Activated CD8-positive, alpha-beta memory T cell treated with anti-CD3 and anti-CD28 coated beads for 4 hours (primary cell): ENCODE data around the gene TKTL1.

Source experiments
- DNase-seq, 2 donors: peaks; one replicate each; pipeline ENCODE4 v3.0.0-alpha.2; 2020; ENCODE audit warnings: low read depth in 2 of 2

TKTL1 gene

DNA sequence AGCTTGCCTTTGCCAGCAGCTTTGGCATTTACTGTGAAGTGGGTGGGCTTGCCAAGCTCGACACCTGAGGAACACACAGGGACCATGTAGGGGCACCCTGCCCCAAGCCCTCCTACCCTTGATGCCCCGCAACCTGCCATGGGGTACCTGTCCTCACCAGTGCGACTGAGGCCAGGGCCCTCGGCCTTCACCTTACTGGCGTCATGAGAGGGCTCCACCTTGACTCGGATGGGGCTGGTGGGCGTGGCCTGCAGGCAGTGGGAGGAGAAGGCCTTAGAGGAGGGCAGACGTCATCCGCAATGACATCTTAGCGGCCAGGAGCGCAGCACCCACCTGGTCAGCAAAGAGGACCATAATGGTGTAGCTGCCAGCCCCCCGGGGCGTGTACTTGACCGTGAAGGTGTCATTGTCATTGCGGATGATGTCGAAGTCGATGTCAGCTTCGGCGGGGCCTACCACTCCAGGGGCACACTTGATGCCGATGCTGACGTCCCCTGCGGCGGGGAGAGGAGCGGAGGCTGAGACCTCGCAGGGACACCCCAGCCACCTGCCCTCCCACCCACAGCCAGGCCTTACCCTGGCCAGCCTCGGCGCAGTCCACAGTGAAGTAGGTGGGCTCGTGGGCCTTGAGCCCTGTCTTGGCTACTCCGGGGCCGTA is 66.6 kb downstream of the TKTL1 start:
- DNase-seq: no peak

DNA sequence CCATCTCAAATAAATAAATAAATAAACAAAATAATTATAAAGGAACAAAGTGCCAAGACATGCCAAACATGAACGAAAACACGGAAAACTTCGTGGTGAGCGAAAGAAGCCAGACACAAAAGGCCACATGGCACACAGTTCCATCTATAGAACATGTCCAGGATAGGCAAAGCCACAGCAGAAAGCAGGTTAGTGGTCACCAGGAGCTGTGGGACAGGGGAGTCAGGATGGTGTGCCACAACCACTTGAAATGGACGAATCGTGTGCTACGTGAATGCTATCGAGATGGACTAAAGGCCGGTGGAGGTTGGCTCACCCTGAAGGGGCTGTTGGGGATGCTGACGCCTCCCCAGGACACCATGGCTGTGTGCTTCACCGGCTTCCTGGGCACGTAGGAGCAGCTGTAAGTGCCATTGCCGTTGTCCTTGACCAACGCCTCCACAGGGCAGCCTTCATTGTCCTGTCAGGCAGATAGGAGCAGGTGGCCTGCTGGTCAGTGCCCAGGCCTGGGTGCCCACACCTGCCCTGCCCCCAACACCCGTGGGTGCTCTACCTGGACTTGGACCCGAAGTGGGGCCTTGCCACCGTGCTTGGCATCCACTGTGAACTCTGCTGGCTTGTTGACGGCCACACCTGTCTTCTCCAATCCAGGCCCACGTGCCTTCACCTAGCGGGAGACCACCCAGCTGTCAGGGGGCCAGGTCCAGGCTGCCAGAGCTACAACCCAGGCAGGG is 68.3 kb downstream of the TKTL1 start:
- DNase-seq: no peak

DNA sequence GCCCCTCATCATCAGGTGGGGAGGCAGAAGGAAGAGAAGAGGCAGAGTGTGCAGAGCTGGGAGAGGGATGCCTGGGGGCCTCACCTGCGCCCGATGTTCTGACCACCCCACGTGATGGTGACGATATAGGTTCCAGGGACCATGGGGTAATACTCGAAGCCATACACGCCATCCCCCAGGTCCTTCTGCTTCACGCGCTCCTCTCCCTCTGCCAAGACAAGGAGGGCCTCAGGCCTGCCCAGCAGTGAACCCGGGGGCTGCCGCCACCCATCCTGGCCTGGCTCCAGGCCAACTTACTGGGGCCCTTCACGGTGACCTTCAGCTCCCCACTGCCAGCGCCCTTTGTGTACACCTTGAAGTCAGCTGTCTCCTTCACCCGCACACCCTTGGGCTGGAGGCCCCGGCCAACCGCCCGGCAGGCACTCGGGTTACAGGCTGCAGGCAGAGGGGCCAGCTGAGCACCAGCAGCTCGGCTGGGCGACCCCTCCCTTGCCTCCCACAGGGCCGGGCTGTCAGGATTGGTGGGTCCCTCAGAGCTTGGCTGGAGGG is 69.5 kb downstream of the TKTL1 start:
- DNase-seq: no peak

DNA sequence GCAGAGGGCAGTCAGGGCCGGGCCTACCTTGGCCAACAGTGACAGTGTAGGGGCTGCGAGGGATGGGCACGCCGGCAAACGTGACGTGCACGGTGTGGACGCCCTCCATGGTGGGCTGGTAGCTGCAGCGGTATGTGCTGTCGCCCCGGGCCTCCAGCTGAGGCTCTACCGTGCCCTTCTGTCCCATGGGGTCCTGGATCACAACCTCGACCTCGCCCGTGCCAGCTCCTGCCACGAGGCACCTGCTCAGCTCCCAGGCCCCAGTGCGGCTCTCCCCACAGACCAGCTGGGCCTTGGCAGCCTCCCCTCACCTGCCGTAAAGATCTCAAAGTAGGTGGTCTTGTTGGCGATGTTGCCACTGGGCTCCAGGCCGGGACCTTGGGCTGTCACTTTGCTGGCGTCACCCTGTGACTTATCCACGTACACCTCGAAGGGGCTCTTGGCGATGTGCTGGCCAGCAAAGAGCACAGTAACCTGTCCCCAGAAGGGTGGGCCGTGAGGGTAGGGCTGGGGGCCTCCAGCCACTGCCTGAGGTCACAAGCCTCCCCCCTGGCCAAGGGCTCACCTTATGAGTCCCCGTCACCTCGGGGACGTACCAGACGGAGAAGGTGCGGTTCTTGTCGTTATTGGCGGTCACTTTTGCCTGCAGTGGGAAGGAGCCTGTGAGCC is 70.5 kb downstream of the TKTL1 start:
- no peak for DNase-seq

DNA sequence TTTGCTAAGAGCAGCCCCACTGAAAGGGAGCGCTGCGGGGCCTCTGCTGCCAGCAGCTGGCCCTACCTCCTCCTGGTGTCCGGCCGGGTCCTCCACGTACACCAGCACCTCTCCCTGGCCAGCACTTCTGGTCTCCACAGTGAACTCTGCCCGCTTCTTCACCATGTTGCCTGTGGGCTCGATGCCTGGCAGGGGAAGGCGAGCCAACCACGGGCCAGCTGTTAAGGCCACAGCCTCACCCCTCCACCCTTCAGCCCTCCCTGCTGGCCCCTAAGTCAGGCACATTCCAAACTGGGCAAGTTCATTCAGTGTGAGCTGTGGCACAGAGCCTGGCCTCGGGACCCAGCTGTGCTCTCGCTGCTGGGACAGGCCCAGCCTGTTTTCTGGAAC is 71.1 kb downstream of the TKTL1 start:
- no peak for DNase-seq

DNA sequence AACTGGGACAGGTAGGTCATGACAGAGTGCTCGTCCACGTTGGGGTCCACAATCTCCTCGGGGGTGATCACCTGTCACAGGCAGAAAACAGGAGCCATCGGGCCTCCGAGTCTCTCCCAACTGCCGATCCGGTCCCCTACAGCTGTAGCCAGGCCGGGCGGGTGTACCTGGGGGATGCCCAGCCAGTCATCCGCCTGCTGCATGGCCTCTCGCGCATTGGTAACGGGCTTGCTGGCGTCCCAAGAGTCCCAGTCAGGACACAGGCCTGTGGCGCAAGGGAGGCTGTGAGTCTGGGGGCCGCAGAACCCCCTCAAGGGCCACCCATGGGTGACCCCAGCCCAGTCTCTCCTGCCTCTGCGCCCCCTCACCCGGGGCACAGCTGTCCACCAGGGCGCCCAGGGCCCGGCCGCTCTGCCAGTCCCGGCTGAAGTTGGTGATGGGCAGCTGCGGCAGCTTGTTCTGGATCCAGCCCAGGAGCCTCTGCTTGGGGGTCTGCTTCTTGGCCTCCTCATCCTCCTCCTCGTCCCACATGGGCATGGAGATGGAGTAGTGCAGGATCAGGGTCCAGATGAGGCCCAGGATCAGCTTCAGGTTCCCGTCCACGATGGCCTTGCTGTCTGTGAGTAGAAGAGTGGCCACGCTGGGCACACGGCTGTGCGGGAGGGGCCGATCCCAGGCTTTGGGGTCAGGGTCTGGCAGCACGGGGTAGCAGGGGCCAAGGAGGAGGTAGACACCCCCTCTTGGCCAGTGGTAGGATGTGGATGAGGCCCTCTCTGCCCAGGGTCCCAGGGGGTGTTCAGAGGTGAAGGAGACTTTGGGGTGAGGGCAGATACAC is 72.1 kb downstream of the TKTL1 start:
- DNase-seq: no peak

DNA sequence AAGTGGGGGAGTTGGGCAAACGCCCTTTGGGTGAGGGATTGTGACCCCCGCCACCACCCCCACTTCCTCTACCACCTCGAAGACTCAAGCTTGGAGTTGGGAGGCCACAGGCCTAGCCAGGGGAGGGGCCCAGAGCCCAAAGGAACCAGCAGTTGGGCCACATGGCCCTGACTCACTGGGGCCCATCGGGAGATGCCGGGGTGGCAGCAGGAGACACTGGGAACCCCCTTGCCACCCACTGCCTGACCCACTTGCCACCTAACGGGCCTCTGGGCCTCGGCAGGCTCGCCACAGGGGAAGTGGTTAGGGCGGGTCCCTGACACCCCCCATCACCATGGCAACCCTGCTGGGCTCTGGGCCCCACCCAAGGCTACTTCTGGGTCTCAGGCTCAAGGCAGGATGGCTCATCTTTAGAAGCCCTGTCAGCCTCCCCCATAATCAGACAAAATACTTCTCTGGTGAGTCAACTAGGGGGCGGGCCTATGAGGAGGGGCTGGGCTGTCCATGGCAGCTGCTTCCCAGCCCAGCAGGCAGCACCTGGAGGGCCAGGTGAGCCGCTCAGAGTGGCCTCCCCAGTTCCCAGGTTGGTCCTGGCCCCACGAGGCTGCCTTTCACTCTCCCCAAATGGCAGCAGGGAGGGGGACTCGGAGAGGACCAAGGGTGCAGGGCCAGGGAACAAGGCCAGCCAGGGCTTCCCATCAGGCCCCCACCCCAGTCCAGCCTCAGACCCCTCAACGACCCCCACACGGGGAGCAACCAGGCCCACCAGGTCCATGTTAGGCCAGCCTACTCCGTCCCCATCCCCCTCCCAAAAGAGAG is 73.2 kb downstream of the TKTL1 start:
- DNase-seq: peak; percentile 90 to 92

DNA sequence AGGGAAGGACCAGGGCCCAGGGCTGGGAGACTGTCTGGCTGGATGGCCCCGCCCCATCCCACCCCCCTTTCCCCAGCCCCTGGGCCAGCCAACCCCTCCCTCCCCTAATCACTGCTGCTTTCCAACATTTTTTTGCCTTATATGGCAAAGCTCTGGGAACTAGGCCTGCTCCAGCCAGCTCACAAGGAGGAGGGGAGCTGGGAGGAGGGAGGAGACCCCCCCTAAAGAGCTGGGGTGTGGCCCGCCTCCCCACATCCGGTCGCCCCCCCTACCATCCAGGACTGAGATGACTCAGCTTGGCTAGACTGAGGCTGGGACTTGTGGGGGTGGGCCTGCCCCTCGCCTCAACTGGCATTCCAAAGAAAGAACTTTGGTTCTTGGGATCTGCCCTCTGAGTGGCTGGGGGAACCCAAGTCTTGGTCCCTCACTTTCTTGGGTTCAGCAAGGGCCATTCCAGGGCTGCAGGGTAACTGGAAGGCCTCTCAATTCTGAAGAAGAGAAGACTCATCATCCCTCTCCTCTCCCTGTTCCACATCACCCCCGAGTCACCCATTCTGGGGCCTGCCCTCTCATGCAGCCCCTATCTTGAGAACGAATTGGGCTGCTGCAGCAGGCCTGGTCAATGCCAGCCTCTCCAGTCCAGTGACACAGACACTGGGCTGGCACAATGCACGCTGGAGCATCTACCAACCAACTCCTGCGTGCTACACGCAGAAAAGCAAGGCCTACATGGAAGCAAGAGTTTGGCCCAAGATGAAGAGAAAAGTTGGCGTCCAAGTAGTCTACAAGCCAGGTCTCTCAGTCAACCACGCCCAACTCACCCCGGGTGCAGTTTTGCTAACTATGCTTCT is 74.1 kb downstream of the TKTL1 start:
- DNase-seq: peak; percentile 59 to 65

DNA sequence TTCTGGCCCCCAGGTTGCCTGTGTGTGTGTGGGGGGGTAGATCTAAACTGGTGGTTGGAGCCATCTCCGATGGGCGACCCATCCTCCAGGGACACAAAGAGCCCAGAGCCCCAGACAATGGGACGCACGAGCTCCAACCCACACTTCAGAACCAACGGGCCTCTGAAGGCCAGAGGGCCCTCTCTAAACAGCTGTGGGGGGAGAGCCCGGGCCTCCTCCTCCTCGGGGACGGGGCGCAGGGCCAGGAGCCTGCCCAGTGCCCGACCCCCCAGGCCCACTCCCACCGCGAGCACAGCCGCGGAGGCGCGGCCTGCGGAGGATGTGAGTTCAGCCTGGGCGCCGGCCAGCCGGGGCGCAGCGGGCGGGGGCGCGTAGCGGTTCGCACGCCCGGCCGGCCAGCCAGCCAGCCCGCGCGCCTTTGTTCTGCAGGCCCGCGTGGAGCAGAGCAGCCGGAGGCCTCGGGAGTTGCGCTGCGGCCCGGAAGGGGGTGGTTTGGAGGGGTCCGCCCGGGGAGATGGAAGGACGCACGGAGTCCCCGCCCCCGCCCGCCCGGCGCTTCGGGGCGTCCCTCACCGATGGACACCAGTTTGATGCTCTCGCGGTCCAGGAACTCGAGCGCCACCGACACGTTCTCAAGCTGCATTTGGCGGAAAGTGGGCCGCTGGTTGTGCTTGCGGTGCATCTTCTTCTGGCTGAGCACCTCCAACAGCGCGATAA is 74.9 kb downstream of the TKTL1 start:
- DNase-seq: no peak

DNA sequence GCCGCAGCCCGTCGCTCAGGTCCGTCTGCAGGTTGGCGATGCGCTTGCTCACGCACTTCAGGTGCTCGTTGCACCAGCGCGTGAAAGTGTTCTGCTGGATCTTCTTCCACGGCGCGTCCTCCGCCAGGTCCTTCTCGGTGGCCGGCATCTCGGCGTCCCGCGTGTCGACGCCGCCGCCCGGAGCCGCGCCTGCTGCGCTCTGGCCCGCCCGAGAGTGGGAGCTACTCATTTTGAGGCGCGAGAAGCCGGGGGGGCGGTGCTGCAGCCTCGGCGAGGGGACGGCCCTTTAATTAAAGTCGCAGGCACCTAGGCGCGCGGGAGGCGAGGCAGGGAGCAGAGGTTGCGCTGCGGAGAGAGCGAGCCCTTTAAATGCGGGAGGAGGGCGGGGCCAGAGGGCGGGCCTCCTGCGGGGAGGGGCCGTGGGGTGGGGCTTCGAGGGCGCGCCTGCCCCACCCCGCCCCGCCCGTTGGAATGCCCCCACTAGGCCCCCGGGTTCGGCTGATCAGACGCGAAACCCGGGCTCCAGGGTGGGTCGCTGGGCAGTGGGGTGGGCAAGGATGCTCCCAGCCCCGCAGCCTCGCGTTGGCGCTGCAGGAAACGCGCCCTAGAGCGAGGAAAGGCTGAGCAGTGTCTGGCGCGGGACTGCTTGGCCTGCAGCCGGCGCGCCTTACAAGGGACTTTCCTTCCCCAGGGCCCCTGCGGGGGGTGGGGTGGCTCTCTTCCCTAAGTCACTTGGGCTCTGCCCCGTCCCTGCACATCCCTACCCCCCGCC is 75.6 kb downstream of the TKTL1 start:
- peak; percentile 82 to 87 for DNase-seq

DNA sequence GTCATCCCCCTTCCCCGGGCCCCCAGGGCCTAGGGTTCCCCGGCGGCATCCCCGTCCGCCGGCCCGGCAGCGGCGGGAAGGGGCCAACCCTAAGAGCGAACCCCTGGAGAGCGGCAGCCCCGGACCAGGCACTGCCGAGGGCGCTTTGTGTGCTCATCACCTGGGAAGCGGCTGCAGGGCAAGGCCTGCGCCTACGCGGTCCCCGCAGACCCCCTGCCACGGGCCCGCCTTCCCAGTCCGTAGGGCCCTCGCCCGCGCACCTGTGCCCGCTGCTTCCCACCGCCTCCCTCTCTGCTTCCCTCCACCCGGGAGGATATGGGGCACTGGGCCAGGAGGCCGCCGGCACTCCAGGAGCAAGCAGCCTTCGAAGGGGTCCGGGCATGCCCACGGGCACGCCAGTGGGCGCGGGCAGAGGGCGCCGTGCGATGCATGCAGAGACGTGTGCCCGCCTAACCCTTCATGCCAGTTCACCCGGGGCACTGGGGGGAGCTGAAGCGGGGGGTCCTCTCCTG is 76.2 kb downstream of the TKTL1 start:
- DNase-seq: no peak

DNA sequence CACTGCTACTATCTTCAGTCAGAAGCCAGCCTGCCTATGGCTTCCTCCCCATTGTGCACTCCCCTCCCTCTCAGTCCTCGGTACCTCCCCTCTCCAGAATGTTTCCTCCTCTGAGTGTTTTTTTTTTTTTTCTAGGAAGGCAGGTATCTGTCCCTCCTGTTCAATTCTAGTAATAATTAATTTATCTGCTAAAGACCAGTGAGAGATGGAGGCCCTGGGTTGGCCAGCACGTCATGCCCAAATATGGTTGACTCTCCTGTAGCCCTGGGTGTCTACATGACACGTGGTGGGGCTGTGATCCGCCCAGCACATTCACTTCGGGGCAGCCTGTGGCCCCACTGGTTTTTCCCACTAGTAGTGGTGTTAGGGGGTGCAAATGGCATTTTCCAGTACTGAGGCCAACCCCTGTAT is 77.0 kb downstream of the TKTL1 start:
- DNase-seq: no peak

DNA sequence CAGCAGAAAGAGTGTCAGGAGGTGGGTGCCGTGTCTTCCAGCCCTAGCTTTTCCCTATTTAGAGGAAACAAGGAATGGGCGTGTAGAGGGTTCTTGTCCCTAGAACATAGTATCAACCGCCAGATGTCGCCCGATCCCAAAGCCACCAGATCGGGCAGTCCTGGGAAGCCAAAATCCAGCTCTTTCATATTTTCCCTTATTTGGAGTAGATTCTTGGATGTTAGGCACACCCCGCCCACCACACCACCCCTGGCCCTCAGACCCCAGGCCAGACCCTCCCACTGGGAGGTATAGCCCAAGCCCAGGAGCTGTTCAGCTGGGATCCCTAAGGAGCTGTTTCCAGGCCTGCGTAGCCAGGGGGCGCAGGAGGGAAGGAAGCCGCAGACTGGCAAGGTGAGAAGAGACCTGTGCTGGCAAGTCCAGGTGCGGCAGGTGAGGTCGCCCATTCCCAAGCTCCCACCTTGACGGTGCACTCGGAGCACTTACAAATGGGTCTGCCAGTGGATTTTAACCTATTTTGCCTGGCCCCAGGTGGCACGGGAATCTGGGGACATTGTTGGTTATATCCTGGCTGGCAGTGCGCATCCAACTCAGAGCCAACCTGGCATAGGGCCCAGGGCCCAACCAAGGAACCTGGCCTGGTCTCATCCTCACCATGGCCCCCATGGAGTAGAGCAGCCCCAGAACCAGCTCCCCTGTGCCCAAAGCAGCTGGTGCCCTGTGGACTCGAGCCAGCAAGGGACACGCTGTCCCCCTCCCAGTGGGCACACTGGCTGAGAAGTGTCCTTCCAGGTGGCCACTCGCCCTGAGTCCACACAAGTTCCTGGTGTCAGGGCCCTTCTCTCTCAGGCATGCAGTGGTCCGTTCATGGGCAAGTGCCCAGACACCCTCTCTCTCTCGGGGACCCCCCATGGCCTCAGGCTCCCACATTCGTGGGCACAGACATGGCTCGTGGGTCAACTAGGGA is 78.0 kb downstream of the TKTL1 start:
- DNase-seq: no peak

DNA sequence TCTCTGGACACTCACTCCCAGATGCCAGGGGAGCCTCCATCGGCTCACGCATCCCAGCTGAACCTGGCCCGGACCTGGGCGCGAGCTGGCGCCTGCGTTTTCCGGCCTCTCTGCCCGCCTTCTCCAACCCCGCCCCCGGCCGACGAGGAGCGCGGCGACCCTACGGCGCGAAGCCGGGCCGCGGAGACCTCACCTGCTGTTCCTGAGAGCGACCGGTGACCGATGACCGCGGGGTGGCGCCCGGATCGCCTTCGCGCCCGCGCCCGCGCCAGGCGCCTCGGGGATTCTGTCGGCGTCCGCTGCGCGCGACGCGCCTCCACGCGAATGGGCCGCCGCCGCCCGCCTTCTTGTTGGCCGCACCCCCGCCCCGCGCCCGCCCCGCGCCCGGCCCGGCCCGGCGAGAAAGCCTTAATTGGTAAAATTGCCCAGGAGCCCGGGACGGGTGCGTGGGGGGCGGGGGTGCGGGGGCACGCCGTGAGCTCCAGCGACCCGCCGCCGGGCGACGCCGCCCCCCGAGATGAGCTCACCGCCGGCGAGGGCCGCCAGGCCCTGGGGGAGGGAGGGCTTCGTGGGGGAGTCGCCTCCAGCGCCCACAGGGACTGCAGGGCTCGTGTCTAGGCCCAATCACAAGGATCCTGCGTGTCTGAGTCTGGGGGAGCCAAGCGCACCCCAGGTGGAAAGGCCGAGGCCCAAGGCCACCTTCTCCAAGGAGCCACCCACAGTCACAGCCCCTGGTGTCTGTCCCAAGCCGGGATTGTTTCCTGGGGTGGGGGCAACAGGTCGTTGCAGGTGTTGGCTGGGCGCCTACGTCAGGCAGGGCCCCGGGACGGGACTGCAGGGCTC is 78.9 kb downstream of the TKTL1 start, which contains the start of gene FLNA:
TSS of gene FLNA (minus strand) at position 322 of the 843 bp plus-strand sequence. CDS start 3,389 bp downstream, outside the sequence.
- no peak for DNase-seq

DNA sequence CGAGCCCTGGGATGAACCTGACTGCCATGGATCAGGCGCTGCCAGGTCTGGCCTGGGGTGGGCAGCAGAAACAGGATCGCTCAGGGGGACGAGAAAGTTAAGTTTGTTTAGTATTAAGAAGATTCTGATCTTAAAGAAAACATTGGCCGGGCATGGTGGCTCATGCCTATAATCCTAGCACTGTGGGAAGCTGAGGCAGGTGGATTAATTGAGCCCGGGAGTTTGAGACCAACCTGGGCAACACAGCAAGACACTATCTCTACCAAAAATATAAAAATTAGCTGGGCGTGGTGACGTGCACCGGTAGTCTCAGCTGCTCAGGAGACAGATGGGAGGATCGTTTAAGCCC is 79.5 kb downstream of the TKTL1 start:
- DNase-seq: no peak

DNA sequence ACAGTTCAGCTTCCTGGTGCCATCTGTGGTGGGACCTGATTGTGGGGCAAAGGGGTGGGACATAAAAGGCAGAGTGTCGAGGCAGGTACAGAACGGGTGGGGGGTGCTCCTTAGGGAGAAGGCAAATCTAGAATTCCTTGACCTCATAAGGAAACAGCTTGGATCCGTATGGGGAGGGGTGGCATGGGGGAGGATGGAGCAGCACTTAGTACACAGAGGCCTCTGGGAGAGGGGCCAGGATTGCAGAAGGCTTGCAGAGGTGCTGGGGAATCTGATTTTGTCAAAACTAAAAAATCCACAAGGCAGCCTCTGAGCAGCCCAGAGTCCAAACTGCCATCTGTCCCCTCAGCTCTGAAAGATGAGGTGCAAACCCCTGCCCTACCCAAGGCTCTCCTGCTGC is 81.2 kb downstream of the TKTL1 start:
- DNase-seq: no peak
